Right lobe of liver (tissue), 6 donors: ENCODE results near the gene TTC24. TPM values are rescaled to one million over a fixed set of nuclear protein-coding genes. Genes with fewer than 3 reads are reported as not detected.

Experiments used
- ATAC-seq, 4 donors: fragments of 200-7000 bp; cut with Tn5 transposase; one replicate each; pipeline ENCODE4 v1.9.1; 2020; ENCODE audit warnings: mild to moderate bottlenecking in 4 of 4, moderate library complexity in 4 of 4
- DNase-seq, 3 donors: peaks; one replicate each; pipeline ENCODE4 v3.0.0-alpha.2; 2020
- H3K27ac ChIP-seq, 3 donors: fragments of 200-600 bp; one replicate each; pipeline ENCODE4 v1.8.0; 2022
- H3K27me3 ChIP-seq, 2 donors: fragments of 200-600 bp; one replicate each; pipeline ENCODE4 v1.8.0; 2022
- H3K36me3 ChIP-seq, 4 donors: fragments of 200-600 bp; sonication (generic) in 1 of 4; one replicate each; pipeline versions ENCODE4 v1.5.1 to v1.8.0; 2017 to 2022; ENCODE audit warnings: control low read depth in 1 of 4
- H3K4me1 ChIP-seq, 4 donors: fragments of 200-600 bp; sonication (generic) in 1 of 4; one replicate each; pipeline versions ENCODE4 v1.5.1 to v1.8.0; 2017 to 2022; ENCODE audit warnings: control low read depth in 1 of 4
- H3K4me3 ChIP-seq, 3 donors: fragments of 200-600 bp; one replicate each; pipeline ENCODE4 v1.8.0; 2022
- H3K9me3 ChIP-seq, 4 donors: fragments of 200-600 bp; sonication (generic) in 1 of 4; one replicate each; pipeline versions ENCODE4 v1.5.1 to v1.8.0; 2017 to 2022; ENCODE audit warnings: control low read depth in 1 of 4
- CTCF ChIP-seq, 4 donors: fragments of 200-600 bp in 3 of 4; fragments of 450-650 bp in 1 of 4; IDR thresholded peaks; one replicate each; pipeline versions ENCODE4 v1.5.1 to v1.8.0; 2016 to 2022; ENCODE audit warnings: antibody characterized with exemption in 4 of 4, mild to moderate bottlenecking in 2 of 4
- POLR2A ChIP-seq: fragments of 450-650 bp; IDR thresholded peaks from one replicate; pipeline ENCODE4 v1.6.1; 2017; ENCODE audit warnings: antibody characterized with exemption, mild to moderate bottlenecking
- WGBS: methylation state at CpG from one replicate; pipeline ENCODE4 v1.1.6; 2018; ENCODE audit warnings: low coverage, low lambda C conversion rate; ENCODE audit not compliant: insufficient coverage; ENCODE audit errors: missing lambda C conversion rate; 5-methylcytosine and 5-hydroxymethylcytosine counted together
- intact Hi-C, 2 donors: fragments of 100-400 bp; cut with DNase I; formaldehyde crosslinking; loops; one replicate each; pipeline versions ENCODE4 v1.11.2 to v1.14.1; 2022
- total RNA-seq, 6 experiments: library from RNA; depleted of rRNA in 2 of 6; stranded (reverse); fragments of >200 nt in 2 of 6; fragmentation: NEBNext Ultra II Directional in 3 of 6; extraction: Animal tissue kit (Norgen Biotek cat#: 25700) in 3 of 6; gene quantifications; one replicate each; pipeline versions ENCODE4 v1.1.0 to v1.2.4, GENCODE V29; 2016 to 2023
- donor health status: DM: no; HTN: yes; CAD: no.
- donor health status: DM: no; HTN: no; CAD: no.
- donor health status: DM: no; HTN: no; CAD: no.
- donor health status: DM: no; HTN: yes; CAD: no.
- donor health status: DM: no; HTN: yes; CAD: no.

The TTC24 gene
- total RNA-seq, 6 experiments from 2014 or later, result 0.31 TPM; not detected in 5

GRCh38 chr1:156555715-156556114 is 23.8 kb upstream of the TTC24 start:
- WGBS, result 57% methylated on average over 2 of the region's 2 CpGs
- no peaks in the 10 kb centered on the region for H3K9me3 ChIP-seq
- H3K36me3 ChIP-seq, result no peaks in the 10 kb centered on the region
- intact Hi-C loops, result no loop called here
- no peaks in the 10 kb centered on the region for H3K27me3 ChIP-seq
- H3K4me3 ChIP-seq, result no peak overlapping the region
- H3K4me1 ChIP-seq, result no peaks in the 10 kb centered on the region
- TF ChIP-seq POLR2A (no peak), CTCF (IDR thresholded peaks at IDR 0.05) (no peak)
- no peak for ATAC-seq
- no peak for DNase-seq
- no peak overlapping the region for H3K27ac ChIP-seq

- Histone ChIP-seq H3K36me3 (no peaks in the 10 kb centered on the region), H3K9me3 (no peaks in the 10 kb centered on the region), H3K27me3 (no peaks in the 10 kb centered on the region), H3K4me1 (no peaks in the 10 kb centered on the region), H3K4me3 (no peak overlapping the region), H3K27ac (no peak overlapping the region)
- ATAC-seq (no peak), DNase-seq (no peak)
- intact Hi-C loops, result no loop called here
- 43% methylated on average over 2 of the region's 9 CpGs for WGBS
- TF ChIP-seq POLR2A (no peak), CTCF (IDR thresholded peaks at IDR 0.05) (no peak)
Measured at GRCh38 chr1:156556354-156556753, 23.2 kb upstream of the TTC24 start.

- no peak overlapping the region for H3K4me3 ChIP-seq
- DNase-seq (no peak), ATAC-seq (no peak)
- intact Hi-C loops, result no loop called here
- TF ChIP-seq POLR2A (no peak), CTCF (IDR thresholded peaks at IDR 0.05) (no peak)
- H3K36me3 ChIP-seq, result no peaks in the 10 kb centered on the region
- H3K9me3 ChIP-seq, result no peaks in the 10 kb centered on the region
- H3K27ac ChIP-seq, result no peak overlapping the region
- WGBS, result 82% methylated on average over 7 of the region's 8 CpGs
- H3K4me1 ChIP-seq, result no peaks in the 10 kb centered on the region
- H3K27me3 ChIP-seq, result no peaks in the 10 kb centered on the region
Measured at GRCh38 chr1:156559086-156559796, 20.3 kb upstream of the TTC24 start.

- intact Hi-C loops, result no loop called here
- Histone ChIP-seq H3K27ac (no peak overlapping the region), H3K9me3 (no peaks in the 10 kb centered on the region), H3K36me3 (no peaks in the 10 kb centered on the region), H3K4me3 (no peak overlapping the region), H3K4me1 (no peaks in the 10 kb centered on the region), H3K27me3 (no peaks in the 10 kb centered on the region)
- TF ChIP-seq CTCF (IDR thresholded peaks at IDR 0.05), result no peak
- TF ChIP-seq POLR2A, result no peak
- WGBS, result 75% methylated on average over 5 of the region's 5 CpGs
- ATAC-seq, result no peak
- DNase-seq, result no peak
Measured at GRCh38 chr1:156559797-156560385, 19.6 kb upstream of the TTC24 start.
